H1 (cell line): ENCODE data around the gene MX1.

ENCODE experiments used
- KDM1A ChIP-seq: fragments of 200-600, 300-600 bp; sonication (generic); IDR thresholded peaks from 2 replicates; pipeline ENCODE4 v1.7.1; 2016; ENCODE audit warnings: mild to moderate bottlenecking, low read length, borderline replicate concordance
- MAX ChIP-seq: IDR thresholded peaks from 2 replicates; pipeline ENCODE4 v1.6.1; 2012; ENCODE audit warnings: inconsistent platforms
- SIX5 ChIP-seq: IDR thresholded peaks from 2 replicates; pipeline ENCODE4 v1.6.1; 2011; ENCODE audit warnings: mild to moderate bottlenecking, low read depth, low read length
- SP1 ChIP-seq: IDR thresholded peaks from 2 replicates; pipeline ENCODE4 v1.6.1; 2011; ENCODE audit warnings: low read depth, low read length
- YY1 ChIP-seq: IDR thresholded peaks from 2 replicates; pipeline ENCODE4 v1.6.1; 2011; ENCODE audit warnings: low read depth, mild to moderate bottlenecking, low read length

DNA sequence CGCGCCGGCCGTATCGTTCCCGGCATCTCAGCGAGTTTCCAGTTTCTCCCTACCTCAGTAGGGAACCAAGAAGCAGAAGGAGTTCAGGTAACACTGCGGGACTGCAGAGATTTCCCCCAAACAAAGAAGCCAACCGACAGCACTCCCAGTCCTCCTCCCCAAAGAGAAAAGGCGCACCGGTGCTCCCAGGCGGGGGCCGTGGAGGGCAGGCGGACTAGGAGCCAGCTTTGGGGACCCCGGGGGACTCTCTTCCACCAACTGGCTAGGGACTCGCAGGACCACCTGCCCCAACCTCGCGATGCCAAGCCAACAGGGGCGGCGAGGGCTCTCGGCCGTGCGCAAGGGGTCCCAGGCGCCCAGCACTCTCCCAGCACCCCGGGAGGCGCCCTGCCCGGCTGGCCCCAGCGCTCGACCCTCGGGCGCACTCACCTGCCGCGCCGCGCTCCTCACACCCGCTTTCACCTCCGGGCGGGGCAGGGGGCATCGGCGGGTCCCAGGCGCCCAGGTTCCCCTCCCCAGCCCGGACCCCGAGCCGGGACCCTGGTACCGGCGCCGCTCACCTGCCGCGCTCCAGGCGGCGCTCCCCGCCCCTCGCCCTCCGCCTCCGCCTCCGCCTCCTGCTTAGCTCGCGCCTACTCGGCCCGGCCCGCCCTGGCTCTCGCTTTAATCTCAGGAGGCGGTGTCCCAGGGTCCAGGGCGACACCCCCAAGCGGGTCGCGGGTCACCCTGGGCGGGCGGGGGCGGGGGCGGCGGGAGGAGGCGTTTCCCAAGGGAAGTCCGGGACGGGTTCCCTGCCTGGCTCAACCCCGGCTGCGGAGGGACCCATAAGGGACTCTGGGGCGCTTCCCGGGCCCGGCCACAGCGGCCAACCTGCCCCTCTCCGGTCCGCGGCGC is 81.7 kb downstream of the MX1 start, which contains the start of gene TMPRSS2:
- TF ChIP-seq SIX5 (no peak), KDM1A (no peak), YY1 (no peak), MAX (peak; percentile 45; the same call in 1 of the 2 replicates), SP1 (no peak)
